Panc1 (cell line): Measurements from ENCODE around the gene DLX3. TPM values are rescaled to one million over a fixed set of nuclear protein-coding genes. Genes with fewer than 3 reads are reported as not detected.
A peak's percentile ranks its signal among the peaks of the same experiment; 100 is the strongest.

ENCODE experiments used
- ATAC-seq: fragments of 200-7000 bp; cut with Tn5 transposase; 2 replicates; pipeline ENCODE4 v1.9.1; 2020; ENCODE audit warnings: mild to moderate bottlenecking, moderate library complexity
- BruUV-seq: library from RNA; stranded (reverse); fragments of 400-500 nt; replicated peaks from 2 replicates; lab custom pipeline; 2021; lab: Mats Ljungman, UMichigan
- CTCF ChIA-PET: fragments of 300-600 bp; sonication (Branson Sonifier 250); formaldehyde crosslinking; loops from one replicate; lab custom pipeline; 2022; ENCODE audit warnings: antibody characterized with exemption; lab: Charles Lee
- POLR2A ChIA-PET: fragments of 300-600 bp; sonication (Branson Sonifier 250); formaldehyde crosslinking; loops from one replicate; lab custom pipeline; 2022; ENCODE audit warnings: antibody characterized with exemption; lab: Charles Lee
- DNase-seq: peaks from one replicate; pipeline ENCODE4 v3.0.0-alpha.2; 2010; ENCODE audit warnings: low read depth, low spot score
- H3K27ac ChIP-seq: 2 replicates; pipeline ENCODE4 v1.5.1; 2011; ENCODE audit warnings: mild to moderate bottlenecking, low read length, inconsistent platforms
- H3K27me3 ChIP-seq: fragments of 200-500 bp; sonication (Bioruptor generic); 2 replicates; pipeline ENCODE4 v1.6.0; 2014; ENCODE audit warnings: low read length, inconsistent platforms; ENCODE audit not compliant: control insufficient read depth, insufficient read depth
- H3K36me3 ChIP-seq: fragments of 200-500 bp; sonication (Bioruptor generic); 2 replicates; pipeline ENCODE4 v1.5.1; 2014; ENCODE audit warnings: inconsistent platforms, mild to moderate bottlenecking, low read length, moderate library complexity; ENCODE audit not compliant: control insufficient read depth, insufficient read depth
- H3K4me1 ChIP-seq: 2 replicates; pipeline ENCODE4 v1.5.1; 2011; ENCODE audit warnings: inconsistent platforms, mild to moderate bottlenecking, low read length, moderate library complexity; ENCODE audit not compliant: control insufficient read depth, insufficient read depth
- H3K4me3 ChIP-seq, 2 experiments: 2 replicates each; pipeline ENCODE4 v1.5.1; 2011 to 2012; ENCODE audit warnings: low read depth in 2 of 2, low read length in 2 of 2, mild to moderate bottlenecking in 2 of 2, inconsistent platforms in 1 of 2, moderate library complexity in 1 of 2
- H3K9me3 ChIP-seq: fragments of 200-500 bp; sonication (Bioruptor generic); 2 replicates; pipeline ENCODE4 v1.5.1; 2014; ENCODE audit warnings: low read depth, mild to moderate bottlenecking, inconsistent platforms, low read length, moderate library complexity; ENCODE audit not compliant: control insufficient read depth, insufficient read depth
- CTCF ChIP-seq: fragments of 450-650 bp; IDR thresholded peaks from 2 replicates; pipeline ENCODE4 v1.5.1; 2017; ENCODE audit warnings: mild to moderate bottlenecking
- POLR2AphosphoS5 ChIP-seq: IDR thresholded peaks from 2 replicates; pipeline ENCODE4 v1.6.1; 2012; ENCODE audit warnings: mild to moderate bottlenecking, low read depth, low read length, moderate library complexity
- REST ChIP-seq, 2 experiments: IDR thresholded peaks; 2 replicates each; pipeline ENCODE4 v1.6.1; 2011 to 2012; ENCODE audit warnings: low read depth in 2 of 2, control low read depth in 1 of 2, low read length in 1 of 2, mild to moderate bottlenecking in 1 of 2, moderate library complexity in 1 of 2; ENCODE audit not compliant: insufficient read depth in 1 of 2
- SIN3A ChIP-seq: IDR thresholded peaks from 2 replicates; pipeline ENCODE4 v1.6.1; 2012; ENCODE audit warnings: low read depth, mild to moderate bottlenecking, low read length, moderate library complexity, borderline replicate concordance; ENCODE audit not compliant: insufficient read depth
- TCF7L2 ChIP-seq: IDR thresholded peaks from 2 replicates; pipeline ENCODE4 v1.6.1; 2011; ENCODE audit warnings: mild to moderate bottlenecking, low read depth, low read length, inconsistent platforms
- in situ Hi-C: cut with HindIII; loops from 2 replicates; pipeline ENCODE4 v1.10.0; 2016; ENCODE audit warnings: low sequenced_read_pairs, low pct_unique_long_range_greater_than_20kb
- intact Hi-C: fragments of 100-400 bp; cut with micrococcal nuclease; formaldehyde crosslinking; loops from one replicate; pipeline ENCODE4 v1.10.0; 2022; ENCODE audit not compliant: unreplicated experiment
- total RNA-seq: library from RNA; stranded (reverse); gene quantifications from one replicate; pipeline ENCODE4 v1.2.1, GENCODE V29; 2021; ENCODE audit not compliant: unreplicated experiment

Gene DLX3
- total RNA-seq, 1 experiment from 2014 or later = 2.9 TPM

GRCh38 chr17:49977463-49978389, 17.3 kb downstream of the DLX3 start:
- intact Hi-C loops = no loop called here
- Histone ChIP-seq H3K27ac (no peak overlapping the region), H3K9me3 (no peaks in the 10 kb centered on the region), H3K36me3 (no peaks in the 10 kb centered on the region), H3K4me3 (no peak overlapping the region), H3K4me1 (peaks cover 26% of the 10 kb centered on the region), H3K27me3 (no peaks in the 10 kb centered on the region)
- no peak for DNase-seq
- no peak for ATAC-seq
- POLR2A ChIA-PET = interaction anchor here (0.7 kb wide), 1 partner anchor 89 kb away, joined by 4 read pairs; no protein-coding TSS in a partner anchor
- CTCF ChIA-PET = interaction anchor here (0.8 kb wide), 1 partner anchor 11 kb away, joined by 3 read pairs; no protein-coding TSS in a partner anchor
- in situ Hi-C loops = no loop called here
- TF ChIP-seq POLR2AphosphoS5 (no peak), REST (IDR thresholded peaks at IDR 0.05; ENCODE audit: insufficient read depth in 1 of 2, low read depth in 2 of 2, low read length in 1 of 2) (no peak), SIN3A (no peak), CTCF (no peak), TCF7L2 (no peak)
- no TSS peak for BruUV-seq

- DNase-seq = no peak
- Histone ChIP-seq H3K36me3 (no peaks in the 10 kb centered on the region), H3K27ac (peak overlapping the region; percentile 5; the same call in 1 of the 2 replicates), H3K4me1 (peaks cover 26% of the 10 kb centered on the region), H3K27me3 (no peaks in the 10 kb centered on the region), H3K9me3 (no peaks in the 10 kb centered on the region), H3K4me3 (no peak overlapping the region)
- ChIA-PET CTCF (no interaction called here), POLR2A (interaction anchor here (0.5 kb wide), 1 partner anchor 13 kb away, joined by 4 read pairs; no protein-coding TSS in a partner anchor)
- intact Hi-C loops (no loop called here), in situ Hi-C loops (no loop called here)
- BruUV-seq = no TSS peak
- no peak for ATAC-seq
- TF ChIP-seq POLR2AphosphoS5 (no peak), CTCF (no peak), SIN3A (no peak), TCF7L2 (no peak), REST (IDR thresholded peaks at IDR 0.05; ENCODE audit: insufficient read depth in 1 of 2, low read depth in 2 of 2, low read length in 1 of 2) (no peak)
Measured at GRCh38 chr17:49976828-49977202, 18.2 kb downstream of the DLX3 start.
